WTC11 (cell line): ENCODE results near the gene COG1. TPM values are rescaled to one million over a fixed set of nuclear protein-coding genes. Genes with fewer than 3 reads are reported as not detected.
A peak's percentile ranks its signal among the peaks of the same experiment; 100 is the strongest.

Experiments
- ATAC-seq: fragments of 200-7000 bp; cut with Tn5 transposase; 2 replicates; pipeline ENCODE4 v1.10.0; 2021; ENCODE audit warnings: mild to moderate bottlenecking, moderate library complexity
- CTCF ChIA-PET: fragments of 300-600 bp; sonication (Branson Sonifier 250); formaldehyde crosslinking; loops from one replicate; lab custom pipeline; 2021; ENCODE audit warnings: antibody characterized with exemption; lab: Charles Lee
- POLR2A ChIA-PET: fragments of 350-600 bp; sonication (Branson Sonifier 250); formaldehyde crosslinking; loops from one replicate; lab custom pipeline; 2021; ENCODE audit warnings: antibody characterized with exemption; lab: Charles Lee
- DNase-seq: peaks from one replicate; pipeline ENCODE4 v3.0.0; 2021; ENCODE audit warnings: low spot score
- H3K27ac Mint-ChIP-seq: 2 replicates; pipeline ENCODE4 v1.8.0; 2021; ENCODE audit warnings: mixed read lengths
- H3K27me3 Mint-ChIP-seq: 2 replicates; pipeline ENCODE4 v1.8.0; 2021; ENCODE audit warnings: low read depth, mild to moderate bottlenecking, moderate library complexity, mixed read lengths
- H3K36me3 Mint-ChIP-seq: 2 replicates; pipeline ENCODE4 v1.8.0; 2021; ENCODE audit warnings: mixed read lengths
- H3K4me1 Mint-ChIP-seq: 2 replicates; pipeline ENCODE4 v1.8.0; 2022; ENCODE audit warnings: mixed read lengths
- H3K4me3 Mint-ChIP-seq: 2 replicates; pipeline ENCODE4 v1.8.0; 2021; ENCODE audit warnings: mild to moderate bottlenecking, moderate library complexity, mixed read lengths
- H3K9me3 Mint-ChIP-seq: 2 replicates; pipeline ENCODE4 v1.8.0; 2021; ENCODE audit warnings: mixed read lengths
- CDX4 ChIP-seq: fragments of 250-450 bp; sonication (Bioruptor Pico); IDR thresholded peaks from 2 replicates; pipeline ENCODE4 v1.9.0; 2021; ENCODE audit warnings: moderate library complexity, mild to moderate bottlenecking, inconsistent platforms, borderline replicate concordance
- E2F1 ChIP-seq: sonication (generic); formaldehyde crosslinking; IDR thresholded peaks from 2 replicates; pipeline ENCODE4 v1.8.0; 2022; ENCODE audit warnings: mild to moderate bottlenecking, missing genetic modification reagents
- GABPB1 ChIP-seq: sonication (generic); formaldehyde crosslinking; IDR thresholded peaks from 2 replicates; pipeline ENCODE4 v1.8.1; 2023; ENCODE audit warnings: mild to moderate bottlenecking, missing genetic modification reagents
- GTF2I ChIP-seq: fragments of 250-450 bp; sonication (Bioruptor Pico); conservative IDR thresholded peaks from 2 replicates; pipeline ENCODE4 v1.4.0; 2021; ENCODE audit warnings: mild to moderate bottlenecking
- HMGXB4 ChIP-seq: sonication (generic); formaldehyde crosslinking; IDR thresholded peaks from 2 replicates; pipeline ENCODE4 v1.8.1; 2023; ENCODE audit warnings: mild to moderate bottlenecking, moderate library complexity, missing genetic modification reagents
- IRF2 ChIP-seq: sonication (generic); formaldehyde crosslinking; IDR thresholded peaks from 2 replicates; pipeline ENCODE4 v1.8.0; 2022; ENCODE audit warnings: low read depth, missing genetic modification reagents, borderline replicate concordance
- MYBL2 ChIP-seq: sonication (generic); formaldehyde crosslinking; IDR thresholded peaks from 2 replicates; pipeline ENCODE4 v1.8.1; 2023; ENCODE audit warnings: mild to moderate bottlenecking, moderate library complexity, missing genetic modification reagents
- NR2C2 ChIP-seq: sonication (generic); formaldehyde crosslinking; IDR thresholded peaks from 2 replicates; pipeline ENCODE4 v1.8.0; 2022; ENCODE audit warnings: mild to moderate bottlenecking, missing genetic modification reagents
- PREB ChIP-seq: sonication (generic); formaldehyde crosslinking; IDR thresholded peaks from 2 replicates; pipeline ENCODE4 v1.8.1; 2022; ENCODE audit warnings: mild to moderate bottlenecking, missing genetic modification reagents, moderate library complexity, borderline replicate concordance
- RORB ChIP-seq: fragments of 250-450 bp; sonication (Bioruptor Pico); IDR thresholded peaks from 2 replicates; pipeline ENCODE4 v1.9.0; 2021; ENCODE audit warnings: mild to moderate bottlenecking
- SMAD4 ChIP-seq: sonication (generic); formaldehyde crosslinking; IDR thresholded peaks from 2 replicates; pipeline ENCODE4 v1.8.0; 2022; ENCODE audit warnings: mild to moderate bottlenecking, missing genetic modification reagents
- SP1 ChIP-seq: sonication (generic); formaldehyde crosslinking; conservative IDR thresholded peaks from 2 replicates; pipeline ENCODE4 v1.8.1; 2022; ENCODE audit warnings: missing genetic modification reagents
- USF2 ChIP-seq: sonication (generic); formaldehyde crosslinking; IDR thresholded peaks from 2 replicates; pipeline ENCODE4 v1.8.1; 2023; ENCODE audit warnings: mild to moderate bottlenecking, missing genetic modification reagents, moderate library complexity
- ZNF281 ChIP-seq: sonication (generic); formaldehyde crosslinking; IDR thresholded peaks from 2 replicates; pipeline ENCODE4 v1.8.0; 2023; ENCODE audit warnings: mild to moderate bottlenecking, missing genetic modification reagents
- ZNF425 ChIP-seq: fragments of 250-450 bp; sonication (Bioruptor Pico); conservative IDR thresholded peaks from 2 replicates; pipeline ENCODE4 v1.9.0; 2021; ENCODE audit warnings: mild to moderate bottlenecking
- ZNF532 ChIP-seq: fragments of 250-450 bp; sonication (Bioruptor Pico); IDR thresholded peaks from 2 replicates; pipeline ENCODE4 v1.9.0; 2021; ENCODE audit warnings: mild to moderate bottlenecking, borderline replicate concordance
- total RNA-seq: library from RNA; stranded (reverse); gene quantifications from 3 replicates; pipeline ENCODE4 v1.2.3, GENCODE V29; 2021

Gene COG1
- total RNA-seq, 1 experiment from 2014 or later: 22.6 TPM

GRCh38 chr17:73203135-73203787, 10.4 kb downstream of the COG1 start:
- no peaks in the 10 kb centered on the region for H3K27me3 Mint-ChIP-seq
- CTCF ChIA-PET: no interaction called here
- TF ChIP-seq ZNF281: no peak
- no peak for TF ChIP-seq NR2C2 (CRISPR knock-in tag)
- no peak for TF ChIP-seq GABPB1
- TF ChIP-seq USF2 (CRISPR knock-in tag): no peak
- TF ChIP-seq ZNF425 (CRISPR knock-in tag): no peak
- TF ChIP-seq HMGXB4 (CRISPR knock-in tag): no peak
- no peak for TF ChIP-seq SP1 (CRISPR knock-in tag)
- TF ChIP-seq IRF2 (CRISPR knock-in tag): no peak
- no peak for TF ChIP-seq MYBL2
- TF ChIP-seq CDX4 (CRISPR knock-in tag): no peak
- TF ChIP-seq, all 79 proteins: peak for 0
- H3K27ac Mint-ChIP-seq: no peak overlapping the region
- H3K4me1 Mint-ChIP-seq: no peaks in the 10 kb centered on the region
- POLR2A ChIA-PET: no interaction called here
- DNase-seq (no peak), ATAC-seq (no peak)
- no peak overlapping the region for H3K4me3 Mint-ChIP-seq
- peaks cover 83% of the 10 kb centered on the region for H3K36me3 Mint-ChIP-seq
- H3K9me3 Mint-ChIP-seq: no peaks in the 10 kb centered on the region

- POLR2A ChIA-PET: no interaction called here
- peak overlapping the region; percentile 70; the same call in 1 of the 2 replicates for H3K27ac Mint-ChIP-seq
- no peaks in the 10 kb centered on the region for H3K27me3 Mint-ChIP-seq
- H3K36me3 Mint-ChIP-seq: peaks cover 83% of the 10 kb centered on the region
- H3K9me3 Mint-ChIP-seq: no peaks in the 10 kb centered on the region
- ATAC-seq (no peak), DNase-seq (no peak)
- CTCF ChIA-PET: no interaction called here
- no peak overlapping the region for H3K4me3 Mint-ChIP-seq
- H3K4me1 Mint-ChIP-seq: no peaks in the 10 kb centered on the region
- TF ChIP-seq PREB (no peak), ZNF532 (CRISPR knock-in tag) (no peak), SMAD4 (CRISPR knock-in tag) (no peak), RORB (CRISPR knock-in tag) (no peak), E2F1 (CRISPR knock-in tag) (no peak), GTF2I (no peak)
These were observed 11.1 kb downstream of the COG1 start for GRCh38 chr17:73203788-73204479.
